HEK293 (cell line): ENCODE results near the gene SLC51B.

Experiments used
- CTCF ChIA-PET: fragments of 350-600 bp; formaldehyde crosslinking; extraction: SDS; loops from one replicate; lab custom pipeline; 2021; ENCODE audit warnings: antibody characterized with exemption; lab: Yijun Ruan, JAX
- POLR2A ChIA-PET: fragments of 300-600 bp; formaldehyde crosslinking; extraction: SDS; loops from one replicate; lab custom pipeline; 2020; ENCODE audit warnings: antibody characterized with exemption, inconsistent platforms; lab: Yijun Ruan, JAX
- H3K27ac ChIP-seq: fragments of 200-500 bp; sonication (Bioruptor generic); 2 replicates; pipeline ENCODE4 v1.5.1; 2014; ENCODE audit warnings: low read depth, low read length, control low read depth, inconsistent platforms; ENCODE audit errors: extremely low read depth
- H3K36me3 ChIP-seq, 2 experiments: fragments of 200-500 bp in 1 of 2; sonication (Bioruptor generic) in 1 of 2; 1 replicate in 1 of 2; 2 replicates in 1 of 2; pipeline ENCODE4 v1.5.1; 2014 to 2017; ENCODE audit warnings: inconsistent platforms in 2 of 2, low read length in 2 of 2; ENCODE audit not compliant: control insufficient read depth in 2 of 2, insufficient read depth in 1 of 2
- H3K4me1 ChIP-seq: fragments of 200-500 bp; sonication (Bioruptor generic); 2 replicates; pipeline ENCODE4 v1.5.1; 2014; ENCODE audit warnings: mild to moderate bottlenecking, low read length, inconsistent platforms; ENCODE audit not compliant: control insufficient read depth, insufficient read depth
- H3K4me3 ChIP-seq: 2 replicates; pipeline ENCODE4 v1.5.1; 2011; ENCODE audit warnings: low read depth, mild to moderate bottlenecking, control low read depth, low read length, moderate library complexity
- H3K9me3 ChIP-seq: fragments of 200-500 bp; sonication (Bioruptor generic); 2 replicates; pipeline ENCODE4 v1.5.1; 2014; ENCODE audit warnings: low read depth, low read length, inconsistent platforms; ENCODE audit not compliant: control insufficient read depth, insufficient read depth
- BCL11A ChIP-seq: fragments of 450-650 bp; formaldehyde crosslinking; IDR thresholded peaks from 2 replicates; pipeline ENCODE4 v1.5.1; 2016; ENCODE audit warnings: low read depth, missing biosample characterization, missing genetic modification characterization
- GLIS1 ChIP-seq: fragments of 450-650 bp; formaldehyde crosslinking; IDR thresholded peaks from 2 replicates; pipeline ENCODE4 v1.5.1; 2016; ENCODE audit warnings: missing biosample characterization, missing genetic modification characterization
- YY2 ChIP-seq: fragments of 450-650 bp; formaldehyde crosslinking; IDR thresholded peaks from 2 replicates; pipeline ENCODE4 v1.5.1; 2016; ENCODE audit warnings: missing biosample characterization, missing genetic modification characterization
- ZBTB7A ChIP-seq: fragments of 450-650 bp; formaldehyde crosslinking; IDR thresholded peaks from 2 replicates; pipeline ENCODE4 v1.5.1; 2016; ENCODE audit warnings: low read depth, missing biosample characterization, missing genetic modification characterization
- ZNF146 ChIP-seq: fragments of 450-650 bp; formaldehyde crosslinking; IDR thresholded peaks from 2 replicates; pipeline ENCODE4 v1.5.1; 2016; ENCODE audit warnings: missing biosample characterization, missing genetic modification characterization
- ZNF184 ChIP-seq: fragments of 450-650 bp; IDR thresholded peaks from 2 replicates; pipeline ENCODE4 v1.5.1; 2018; ENCODE audit warnings: missing biosample characterization, mild to moderate bottlenecking, missing genetic modification characterization
- ZNF214 ChIP-seq: fragments of 450-650 bp; formaldehyde crosslinking; IDR thresholded peaks from 2 replicates; pipeline ENCODE4 v1.5.1; 2017; ENCODE audit warnings: missing biosample characterization, mild to moderate bottlenecking, missing genetic modification characterization, borderline replicate concordance
- ZNF23 ChIP-seq: fragments of 450-650 bp; formaldehyde crosslinking; IDR thresholded peaks from 2 replicates; pipeline ENCODE4 v1.5.1; 2016; ENCODE audit warnings: missing biosample characterization, missing genetic modification characterization, borderline replicate concordance
- ZNF24 ChIP-seq: fragments of 450-650 bp; formaldehyde crosslinking; IDR thresholded peaks from 2 replicates; pipeline ENCODE4 v1.5.1; 2016; ENCODE audit warnings: missing biosample characterization, missing genetic modification characterization
- ZNF354C ChIP-seq: fragments of 450-650 bp; formaldehyde crosslinking; IDR thresholded peaks from 2 replicates; pipeline ENCODE4 v1.5.1; 2016; ENCODE audit warnings: missing biosample characterization, missing genetic modification characterization, low read depth, borderline replicate concordance
- ZNF558 ChIP-seq: fragments of 450-650 bp; formaldehyde crosslinking; IDR thresholded peaks from 2 replicates; pipeline ENCODE4 v1.5.1; 2016; ENCODE audit warnings: missing biosample characterization, missing genetic modification characterization
- ZNF670 ChIP-seq: fragments of 450-650 bp; formaldehyde crosslinking; IDR thresholded peaks from 2 replicates; pipeline ENCODE4 v1.5.1; 2016; ENCODE audit warnings: missing biosample characterization, missing genetic modification characterization, low read depth
- ZNF707 ChIP-seq: fragments of 450-650 bp; formaldehyde crosslinking; IDR thresholded peaks from 2 replicates; pipeline ENCODE4 v1.5.1; 2016; ENCODE audit warnings: missing biosample characterization, missing genetic modification characterization
- ZSCAN30 ChIP-seq: fragments of 450-650 bp; IDR thresholded peaks from 2 replicates; pipeline ENCODE4 v1.5.1; 2018; ENCODE audit warnings: missing biosample characterization, mild to moderate bottlenecking, missing genetic modification characterization, moderate library complexity
- TF ChIP-seq, protein P1 (sequence below): fragments of 450-650 bp; formaldehyde crosslinking; IDR thresholded peaks from 2 replicates; pipeline ENCODE4 v1.5.1; 2016; ENCODE audit warnings: missing biosample characterization, missing genetic modification characterization, borderline replicate concordance
- TF ChIP-seq, protein P2 (sequence below): fragments of 450-650 bp; formaldehyde crosslinking; IDR thresholded peaks from 2 replicates; pipeline ENCODE4 v1.5.1; 2017; ENCODE audit warnings: missing biosample characterization, missing genetic modification characterization
- TF ChIP-seq, protein P3 (sequence below): fragments of 450-650 bp; formaldehyde crosslinking; IDR thresholded peaks from 2 replicates; pipeline ENCODE4 v1.5.1; 2017; ENCODE audit warnings: missing biosample characterization, missing genetic modification characterization

The SLC51B gene

DNA sequence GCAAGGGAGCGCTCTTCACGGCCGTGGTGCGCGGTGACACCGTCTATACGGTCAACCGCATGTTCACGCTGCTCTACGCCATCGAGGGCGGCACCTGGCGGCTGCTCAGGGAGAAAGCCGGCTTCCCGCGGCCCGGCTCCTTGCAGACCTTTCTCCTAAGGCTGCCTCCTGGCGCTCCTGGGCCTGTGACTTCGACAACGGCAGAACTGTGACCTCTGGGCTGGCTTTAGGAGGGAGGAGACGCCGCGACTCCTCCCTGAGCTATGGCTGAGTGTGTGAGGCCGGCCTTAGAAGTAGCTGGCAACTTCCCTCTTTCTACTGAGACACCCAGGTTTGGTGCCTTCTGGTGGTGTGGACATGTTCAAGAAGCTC is 32.8 kb downstream of the SLC51B start:
- POLR2A ChIA-PET = interaction anchor here (0.6 kb wide), 1 partner anchor 728 kb away, joined by 4 read pairs; no protein-coding TSS in a partner anchor
- TF ChIP-seq, protein P1, sequence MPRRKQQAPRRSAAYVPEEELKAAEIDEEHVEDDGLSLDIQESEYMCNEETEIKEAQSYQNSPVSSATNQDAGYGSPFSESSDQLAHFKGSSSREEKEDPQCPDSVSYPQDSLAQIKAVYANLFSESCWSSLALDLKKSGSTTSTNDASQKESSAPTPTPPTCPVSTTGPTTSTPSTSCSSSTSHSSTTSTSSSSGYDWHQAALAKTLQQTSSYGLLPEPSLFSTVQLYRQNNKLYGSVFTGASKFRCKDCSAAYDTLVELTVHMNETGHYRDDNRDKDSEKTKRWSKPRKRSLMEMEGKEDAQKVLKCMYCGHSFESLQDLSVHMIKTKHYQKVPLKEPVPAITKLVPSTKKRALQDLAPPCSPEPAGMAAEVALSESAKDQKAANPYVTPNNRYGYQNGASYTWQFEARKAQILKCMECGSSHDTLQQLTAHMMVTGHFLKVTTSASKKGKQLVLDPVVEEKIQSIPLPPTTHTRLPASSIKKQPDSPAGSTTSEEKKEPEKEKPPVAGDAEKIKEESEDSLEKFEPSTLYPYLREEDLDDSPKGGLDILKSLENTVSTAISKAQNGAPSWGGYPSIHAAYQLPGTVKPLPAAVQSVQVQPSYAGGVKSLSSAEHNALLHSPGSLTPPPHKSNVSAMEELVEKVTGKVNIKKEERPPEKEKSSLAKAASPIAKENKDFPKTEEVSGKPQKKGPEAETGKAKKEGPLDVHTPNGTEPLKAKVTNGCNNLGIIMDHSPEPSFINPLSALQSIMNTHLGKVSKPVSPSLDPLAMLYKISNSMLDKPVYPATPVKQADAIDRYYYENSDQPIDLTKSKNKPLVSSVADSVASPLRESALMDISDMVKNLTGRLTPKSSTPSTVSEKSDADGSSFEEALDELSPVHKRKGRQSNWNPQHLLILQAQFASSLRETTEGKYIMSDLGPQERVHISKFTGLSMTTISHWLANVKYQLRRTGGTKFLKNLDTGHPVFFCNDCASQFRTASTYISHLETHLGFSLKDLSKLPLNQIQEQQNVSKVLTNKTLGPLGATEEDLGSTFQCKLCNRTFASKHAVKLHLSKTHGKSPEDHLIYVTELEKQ (tag by site-specific recombination) = no peak
- no peak for TF ChIP-seq ZBTB7A
- TF ChIP-seq ZNF146 (tag by site-specific recombination) = no peak
- no peak for TF ChIP-seq ZNF184 (tag by site-specific recombination)
- TF ChIP-seq ZNF214 (tag by site-specific recombination) = no peak
- TF ChIP-seq, all 188 proteins: peak for 0
- CTCF ChIA-PET = interaction anchor here (0.6 to 8.2 kb wide), 3 partner anchors 23 to 43 kb away, joined by 3 to 94 read pairs (median 3); no protein-coding TSS in a partner anchor
- Histone ChIP-seq H3K36me3 (no peaks in the 10 kb centered on the region), H3K9me3 (no peaks in the 10 kb centered on the region), H3K4me3 (no peak overlapping the region), H3K27ac (no peak overlapping the region), H3K4me1 (peaks cover 8% of the 10 kb centered on the region)

DNA sequence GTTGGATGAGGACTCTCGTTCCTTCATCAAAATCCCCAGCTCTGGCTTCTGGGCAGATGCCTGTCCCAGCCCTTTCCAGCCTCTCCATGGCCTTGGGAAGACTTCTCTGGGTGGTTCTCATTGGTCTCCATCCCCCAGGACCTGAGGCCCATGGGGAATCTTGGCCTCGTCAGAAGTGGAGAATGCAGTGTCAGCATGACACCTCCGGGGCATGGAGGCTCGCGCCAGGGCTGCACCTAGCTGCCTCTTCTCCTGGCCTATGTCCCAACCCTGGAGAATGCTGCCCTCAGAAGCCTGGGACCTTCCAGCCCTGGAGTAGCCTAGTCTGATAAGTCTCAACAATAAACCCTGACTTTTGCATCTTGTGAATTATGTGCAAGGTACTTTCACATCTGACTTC is 34.4 kb downstream of the SLC51B start:
- Histone ChIP-seq H3K4me1 (peaks cover 9% of the 10 kb centered on the region), H3K36me3 (no peaks in the 10 kb centered on the region), H3K9me3 (no peaks in the 10 kb centered on the region), H3K4me3 (no peak overlapping the region), H3K27ac (no peak overlapping the region)
- ChIA-PET CTCF (interaction anchor here (0.5 to 8.2 kb wide), 3 partner anchors 17 to 26 kb away, joined by 3 to 94 read pairs (median 4); no protein-coding TSS in a partner anchor), POLR2A (no interaction called here)
- TF ChIP-seq GLIS1 (tag by site-specific recombination) (no peak), ZNF670 (tag by site-specific recombination) (no peak), ZNF184 (tag by site-specific recombination) (no peak), ZNF23 (no peak), ZSCAN30 (no peak), ZNF558 (tag by site-specific recombination) (no peak), BCL11A (tag by site-specific recombination) (no peak), ZNF24 (no peak), ZNF354C (tag by site-specific recombination) (no peak), YY2 (tag by site-specific recombination) (no peak), ZNF146 (tag by site-specific recombination) (no peak), ZNF707 (tag by site-specific recombination) (no peak)
- TF ChIP-seq, protein P2, sequence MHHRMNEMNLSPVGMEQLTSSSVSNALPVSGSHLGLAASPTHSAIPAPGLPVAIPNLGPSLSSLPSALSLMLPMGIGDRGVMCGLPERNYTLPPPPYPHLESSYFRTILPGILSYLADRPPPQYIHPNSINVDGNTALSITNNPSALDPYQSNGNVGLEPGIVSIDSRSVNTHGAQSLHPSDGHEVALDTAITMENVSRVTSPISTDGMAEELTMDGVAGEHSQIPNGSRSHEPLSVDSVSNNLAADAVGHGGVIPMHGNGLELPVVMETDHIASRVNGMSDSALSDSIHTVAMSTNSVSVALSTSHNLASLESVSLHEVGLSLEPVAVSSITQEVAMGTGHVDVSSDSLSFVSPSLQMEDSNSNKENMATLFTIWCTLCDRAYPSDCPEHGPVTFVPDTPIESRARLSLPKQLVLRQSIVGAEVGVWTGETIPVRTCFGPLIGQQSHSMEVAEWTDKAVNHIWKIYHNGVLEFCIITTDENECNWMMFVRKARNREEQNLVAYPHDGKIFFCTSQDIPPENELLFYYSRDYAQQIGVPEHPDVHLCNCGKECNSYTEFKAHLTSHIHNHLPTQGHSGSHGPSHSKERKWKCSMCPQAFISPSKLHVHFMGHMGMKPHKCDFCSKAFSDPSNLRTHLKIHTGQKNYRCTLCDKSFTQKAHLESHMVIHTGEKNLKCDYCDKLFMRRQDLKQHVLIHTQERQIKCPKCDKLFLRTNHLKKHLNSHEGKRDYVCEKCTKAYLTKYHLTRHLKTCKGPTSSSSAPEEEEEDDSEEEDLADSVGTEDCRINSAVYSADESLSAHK (tag by site-specific recombination) = no peak
- TF ChIP-seq, protein P3, sequence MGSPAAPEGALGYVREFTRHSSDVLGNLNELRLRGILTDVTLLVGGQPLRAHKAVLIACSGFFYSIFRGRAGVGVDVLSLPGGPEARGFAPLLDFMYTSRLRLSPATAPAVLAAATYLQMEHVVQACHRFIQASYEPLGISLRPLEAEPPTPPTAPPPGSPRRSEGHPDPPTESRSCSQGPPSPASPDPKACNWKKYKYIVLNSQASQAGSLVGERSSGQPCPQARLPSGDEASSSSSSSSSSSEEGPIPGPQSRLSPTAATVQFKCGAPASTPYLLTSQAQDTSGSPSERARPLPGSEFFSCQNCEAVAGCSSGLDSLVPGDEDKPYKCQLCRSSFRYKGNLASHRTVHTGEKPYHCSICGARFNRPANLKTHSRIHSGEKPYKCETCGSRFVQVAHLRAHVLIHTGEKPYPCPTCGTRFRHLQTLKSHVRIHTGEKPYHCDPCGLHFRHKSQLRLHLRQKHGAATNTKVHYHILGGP (tag by site-specific recombination) = no peak
